ENCODE measurements around the gene CCDC30. TPM values are rescaled to one million over a fixed set of nuclear protein-coding genes. Genes with fewer than 3 reads are reported as not detected.
"Not testable (repeated sequence)": the region's sequence is repeated elsewhere in the genome, so short reads cannot be mapped to it uniquely, and the experiment has no call there.

The CCDC30 gene
- total RNA-seq, 1 donor from 2014 or later = 0.79 TPM

GRCh38 chr1:42680921-42681683, 218.0 kb downstream of the CCDC30 start:
- TF ChIP-seq CTCF (IDR thresholded peaks at IDR 0.05; ENCODE audit: insufficient read depth, low read length, severe bottlenecking) = no peak
- peak overlapping the region; percentile 69 for H3K4me3 ChIP-seq (ENCODE audit: low read depth, low read length)
- peaks cover 2% of the 10 kb centered on the region for H3K36me3 ChIP-seq (ENCODE audit: control insufficient read depth, insufficient read depth, low read length)
- FAIRE-seq (no peak), DNase-seq (ENCODE audit: low read depth) (peak; percentile 30)
- no peaks in the 10 kb centered on the region for H3K27me3 ChIP-seq (ENCODE audit: control insufficient read depth, insufficient read depth, low read length)

DNA sequence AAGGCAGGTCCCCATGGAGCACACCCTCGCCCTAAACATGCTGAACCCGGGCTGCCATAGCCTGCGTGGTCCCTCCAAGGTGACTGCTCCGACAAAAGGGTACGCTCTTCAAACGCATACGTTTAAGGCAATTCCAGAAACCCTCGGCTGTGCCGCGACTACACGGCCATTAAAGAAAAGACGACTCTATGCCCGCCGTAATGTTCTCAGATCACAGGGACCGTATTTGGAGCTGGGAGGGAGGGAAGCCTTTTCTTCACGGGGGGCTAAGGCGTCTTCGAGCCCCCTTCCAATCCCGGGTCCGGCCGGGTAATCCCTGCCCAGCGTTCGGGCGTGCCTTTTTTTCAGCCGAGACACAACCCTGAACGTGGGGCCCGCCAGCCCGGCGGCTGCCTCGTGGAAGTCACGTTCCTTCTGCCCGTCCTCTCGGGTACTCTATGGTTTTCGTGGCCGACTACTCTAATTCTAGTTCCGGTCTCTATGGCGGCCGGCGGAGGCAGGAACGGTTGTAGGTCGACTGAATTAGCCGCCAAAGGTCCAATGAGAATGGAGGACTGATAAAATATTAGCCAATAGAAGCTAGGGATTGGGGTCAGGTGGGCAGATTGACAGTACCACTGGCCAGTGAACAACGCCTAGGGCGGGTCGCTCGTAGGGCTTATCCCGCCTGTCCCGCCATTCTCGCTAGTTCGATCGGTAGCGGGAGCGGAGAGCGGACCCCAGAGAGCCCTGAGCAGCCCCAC, 218.8 kb downstream of the CCDC30 start, which contains the start of gene YBX1:
Gene YBX1, plus strand, starts transcription at position 678 of the 743 bp plus-strand sequence. CDS start 148 bp downstream, outside the sequence.
- peaks cover 2% of the 10 kb centered on the region for H3K36me3 ChIP-seq (ENCODE audit: control insufficient read depth, insufficient read depth, low read length)
- FAIRE-seq = no peak
- DNase-seq (ENCODE audit: low read depth) = peak; percentile 95
- peak within 1 kb of the TSS; percentile 69 for H3K4me3 ChIP-seq (ENCODE audit: low read depth, low read length)
- no peaks in the 10 kb centered on the region for H3K27me3 ChIP-seq (ENCODE audit: control insufficient read depth, insufficient read depth, low read length)
- TF ChIP-seq CTCF (IDR thresholded peaks at IDR 0.05; ENCODE audit: insufficient read depth, low read length, severe bottlenecking) = no peak

GRCh38 chr1:42682484-42682738, 219.3 kb downstream of the CCDC30 start:
- peak overlapping the region; percentile 69 for H3K4me3 ChIP-seq (ENCODE audit: low read depth, low read length)
- H3K27me3 ChIP-seq (ENCODE audit: control insufficient read depth, insufficient read depth, low read length); FAIRE-seq; H3K36me3 ChIP-seq (ENCODE audit: control insufficient read depth, insufficient read depth, low read length); DNase-seq (ENCODE audit: low read depth): not testable (repeated sequence)

DNA sequence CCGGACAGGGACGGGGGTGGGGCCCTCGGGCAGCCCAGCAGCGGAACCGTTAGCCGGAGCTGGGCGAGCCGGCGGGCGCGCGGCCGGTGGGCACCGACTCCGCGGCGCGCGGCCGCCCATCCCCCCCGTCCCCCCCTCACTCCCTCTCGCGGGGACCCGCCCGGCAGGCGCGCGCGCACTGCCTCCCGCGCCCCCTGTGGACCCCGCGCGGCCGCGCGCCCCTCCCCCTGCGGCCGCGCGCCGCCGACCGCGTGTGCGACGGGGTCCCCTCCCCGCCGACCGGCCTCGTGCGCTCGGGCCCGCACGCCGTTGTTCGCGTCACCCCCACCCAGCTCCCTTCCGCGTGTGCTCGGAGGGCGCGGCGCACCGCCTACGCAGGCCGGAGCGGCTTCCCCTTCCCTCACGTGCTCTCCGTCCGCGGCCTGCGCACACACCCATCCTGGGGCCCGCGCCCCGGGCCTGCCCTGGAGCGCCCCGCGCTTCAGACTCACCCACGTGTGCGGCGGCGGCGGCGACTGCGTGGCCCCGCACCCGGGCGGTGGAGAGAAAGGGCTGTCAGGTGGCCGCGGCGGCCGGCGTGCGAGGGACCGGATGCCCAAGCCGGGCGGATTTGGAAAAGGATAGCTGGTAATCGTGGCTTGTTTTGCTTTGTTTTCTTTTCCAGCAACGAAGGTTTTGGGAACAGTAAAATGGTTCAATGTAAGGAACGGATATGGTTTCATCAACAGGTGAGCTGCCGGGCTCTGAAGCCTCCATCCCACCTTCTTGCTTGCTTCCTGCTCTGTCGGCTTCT, 219.8 kb downstream of the CCDC30 start:
- DNase-seq (ENCODE audit: low read depth) = peak; percentile 30
- TF ChIP-seq CTCF (IDR thresholded peaks at IDR 0.05; ENCODE audit: insufficient read depth, low read length, severe bottlenecking) = no peak

DNA sequence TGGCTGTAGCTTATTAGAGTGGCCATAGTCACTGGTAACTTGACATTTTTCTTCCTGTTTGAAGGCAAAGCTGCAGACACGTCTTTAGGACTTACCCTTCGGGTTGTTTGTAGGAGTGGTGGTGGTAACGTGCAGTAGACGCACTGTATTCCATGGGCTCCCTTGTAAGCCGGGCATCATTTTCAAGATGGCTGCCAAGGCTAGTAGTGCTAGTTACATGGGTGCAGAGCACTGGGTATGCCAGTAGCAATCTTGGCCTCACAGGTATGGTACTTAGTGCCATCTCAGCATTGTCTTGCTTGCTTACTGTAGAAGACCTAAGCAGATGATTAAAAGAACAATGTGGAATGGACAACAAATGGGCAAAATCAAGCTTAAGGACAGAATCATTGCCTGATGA, 221.1 kb downstream of the CCDC30 start:
- no peak for FAIRE-seq
- peak overlapping the region; percentile 69 for H3K4me3 ChIP-seq (ENCODE audit: low read depth, low read length)
- DNase-seq (ENCODE audit: low read depth) = peak; percentile 36
- TF ChIP-seq CTCF (IDR thresholded peaks at IDR 0.05; ENCODE audit: insufficient read depth, low read length, severe bottlenecking) = no peak
- H3K36me3 ChIP-seq (ENCODE audit: control insufficient read depth, insufficient read depth, low read length) = peaks cover 4% of the 10 kb centered on the region
- H3K27me3 ChIP-seq (ENCODE audit: control insufficient read depth, insufficient read depth, low read length) = no peaks in the 10 kb centered on the region

More for the DNA sequence above, 219.8 kb downstream of the CCDC30 start:
- no peak for FAIRE-seq
- H3K27me3 ChIP-seq (ENCODE audit: control insufficient read depth, insufficient read depth, low read length) = no peaks in the 10 kb centered on the region
- peak overlapping the region; percentile 69 for H3K4me3 ChIP-seq (ENCODE audit: low read depth, low read length)
- H3K36me3 ChIP-seq (ENCODE audit: control insufficient read depth, insufficient read depth, low read length) = peaks cover 3% of the 10 kb centered on the region

- no peak for TF ChIP-seq CTCF (IDR thresholded peaks at IDR 0.05; ENCODE audit: insufficient read depth, low read length, severe bottlenecking)
- H3K4me3 ChIP-seq (ENCODE audit: low read depth, low read length) = no peak overlapping the region
- DNase-seq (ENCODE audit: low read depth) (no peak), FAIRE-seq (no peak)
- peaks cover 4% of the 10 kb centered on the region for H3K36me3 ChIP-seq (ENCODE audit: control insufficient read depth, insufficient read depth, low read length)
- H3K27me3 ChIP-seq (ENCODE audit: control insufficient read depth, insufficient read depth, low read length) = no peaks in the 10 kb centered on the region
Measured at GRCh38 chr1:42686418-42686817, 223.3 kb downstream of the CCDC30 start.
